Activated naive CD4-positive, alpha-beta T cell treated with anti-CD3 and anti-CD28 coated beads, Interleukin-2, amount 10 ng/mL, durations not matched to agents 7 days and 5 days (primary cell): ENCODE results near the gene DOK5.
A peak's percentile ranks its signal among the peaks of the same experiment; 100 is the strongest.

Experiments
- CTCF ChIA-PET: fragments of 350-600 bp; sonication (Branson Sonifier 250); formaldehyde crosslinking; loops from one replicate; lab custom pipeline; 2021; ENCODE audit warnings: antibody characterized with exemption; lab: Charles Lee
- DNase-seq: peaks from one replicate; pipeline ENCODE4 v3.0.0-alpha.2; 2020
- H3K27ac Mint-ChIP-seq: one replicate; pipeline ENCODE4 v1.8.0; 2021; ENCODE audit warnings: mild to moderate bottlenecking, moderate library complexity, mixed read lengths
- H3K27me3 Mint-ChIP-seq: one replicate; pipeline ENCODE4 v1.8.0; 2021; ENCODE audit warnings: mild to moderate bottlenecking, mixed read lengths
- H3K36me3 Mint-ChIP-seq: one replicate; pipeline ENCODE4 v1.8.0; 2021; ENCODE audit warnings: mixed read lengths
- H3K4me1 Mint-ChIP-seq: one replicate; pipeline ENCODE4 v1.8.0; 2021; ENCODE audit warnings: mixed read lengths
- H3K4me3 Mint-ChIP-seq: one replicate; pipeline ENCODE4 v1.8.0; 2021; ENCODE audit warnings: mild to moderate bottlenecking, moderate library complexity, mixed read lengths
- H3K9me3 Mint-ChIP-seq: one replicate; pipeline ENCODE4 v1.8.0; 2021; ENCODE audit warnings: mixed read lengths

The DOK5 gene

DNA sequence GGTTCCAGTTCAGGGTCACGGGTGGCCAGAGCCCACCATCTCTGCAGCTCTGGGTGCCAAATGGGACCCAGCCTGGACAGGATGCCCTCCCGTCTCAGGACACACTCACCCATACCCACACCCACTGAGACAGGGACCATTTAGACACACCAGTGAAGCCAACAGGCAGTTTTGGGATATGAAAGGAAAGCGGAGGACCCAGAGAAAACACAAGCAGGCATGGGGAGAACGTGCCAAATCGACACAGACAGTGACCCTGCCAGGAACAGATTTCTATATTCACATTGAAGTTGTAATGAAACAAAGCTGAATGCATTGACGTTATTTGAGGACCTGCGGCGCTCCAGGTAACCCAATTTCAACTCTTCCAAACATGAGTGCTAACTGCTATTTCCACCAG is 164.5 kb downstream of the DOK5 start:
- Mint-ChIP-seq H3K9me3 (no peaks in the 10 kb centered on the region), H3K27me3 (no peaks in the 10 kb centered on the region), H3K27ac (no peak overlapping the region), H3K36me3 (no peaks in the 10 kb centered on the region), H3K4me1 (no peaks in the 10 kb centered on the region), H3K4me3 (no peak overlapping the region)
- no peak for DNase-seq
- CTCF ChIA-PET = no interaction called here

- CTCF ChIA-PET = interaction anchor here (1.0 kb wide), 1 partner anchor 441 kb away, joined by 4 read pairs; no protein-coding TSS in a partner anchor
- no peaks in the 10 kb centered on the region for H3K36me3 Mint-ChIP-seq
Observed at GRCh38 chr20:54640800-54641199, 165.4 kb downstream of the DOK5 start.

GRCh38 chr20:54642864-54643667 is 167.7 kb downstream of the DOK5 start:
- DNase-seq = no peak
- no peaks in the 10 kb centered on the region for H3K36me3 Mint-ChIP-seq
- no peaks in the 10 kb centered on the region for H3K27me3 Mint-ChIP-seq
- CTCF ChIA-PET = interaction anchor here (0.6 to 1.3 kb wide), 4 partner anchors 9 to 546 kb away, joined by 3 to 4 read pairs (median 3); no protein-coding TSS in a partner anchor
- H3K4me1 Mint-ChIP-seq = no peaks in the 10 kb centered on the region
- H3K27ac Mint-ChIP-seq = no peak overlapping the region
- H3K9me3 Mint-ChIP-seq = no peaks in the 10 kb centered on the region
- no peak overlapping the region for H3K4me3 Mint-ChIP-seq

More at GRCh38 chr20:54640800-54641199, 165.4 kb downstream of the DOK5 start:
- H3K27ac Mint-ChIP-seq = no peak overlapping the region
- H3K27me3 Mint-ChIP-seq = no peaks in the 10 kb centered on the region
- no peak overlapping the region for H3K4me3 Mint-ChIP-seq
- no peak for DNase-seq
- H3K9me3 Mint-ChIP-seq = no peaks in the 10 kb centered on the region
- no peaks in the 10 kb centered on the region for H3K4me1 Mint-ChIP-seq

- no peak overlapping the region for H3K4me3 Mint-ChIP-seq
- CTCF ChIA-PET = interaction anchor here (0.6 to 1.3 kb wide), 4 partner anchors 9 to 547 kb away, joined by 3 to 4 read pairs (median 3); no protein-coding TSS in a partner anchor
Observed at GRCh38 chr20:54643761-54644160, 168.4 kb downstream of the DOK5 start.

DNA sequence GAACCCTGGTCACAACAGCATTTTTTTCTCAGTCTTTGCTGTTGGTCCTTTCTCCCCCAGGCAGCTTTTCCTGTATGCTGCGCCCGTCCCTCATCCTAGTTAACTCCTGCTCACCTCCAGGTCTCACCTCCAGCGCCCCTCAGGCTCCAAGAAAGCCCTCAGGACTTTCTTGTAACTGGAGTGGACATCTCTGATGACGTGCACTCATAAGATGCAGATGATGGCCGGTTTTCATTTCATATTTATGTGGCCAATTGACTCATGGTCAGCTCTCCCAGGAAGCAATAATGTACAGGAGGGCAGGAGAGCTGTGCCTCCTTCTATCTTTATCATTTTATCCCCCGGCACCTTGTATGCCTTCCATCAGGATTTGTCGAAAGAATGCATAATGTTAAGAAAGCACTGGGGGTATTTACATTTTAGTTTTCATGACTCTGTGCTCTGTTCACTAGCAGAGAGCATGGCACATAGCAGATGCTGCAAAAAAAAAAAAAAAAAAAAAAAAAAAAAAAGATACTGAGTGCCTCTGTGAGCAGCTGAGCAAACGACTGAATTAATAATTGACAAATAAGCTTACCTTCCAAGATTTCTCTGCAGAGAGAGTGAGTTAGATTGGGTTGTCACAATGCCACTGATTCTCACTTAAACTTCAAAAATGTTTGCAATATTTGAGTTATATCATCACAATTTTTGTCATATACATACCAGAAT is 170.2 kb downstream of the DOK5 start:
- no peaks in the 10 kb centered on the region for H3K4me1 Mint-ChIP-seq
- DNase-seq = no peak
- no peaks in the 10 kb centered on the region for H3K27me3 Mint-ChIP-seq
- H3K36me3 Mint-ChIP-seq = no peaks in the 10 kb centered on the region
- H3K9me3 Mint-ChIP-seq = no peaks in the 10 kb centered on the region
- H3K4me3 Mint-ChIP-seq = no peak overlapping the region
- CTCF ChIA-PET = interaction anchor here (0.7 to 2.0 kb wide), 7 partner anchors 126 to 547 kb away, joined by 3 to 7 read pairs (median 4); no protein-coding TSS in a partner anchor
- H3K27ac Mint-ChIP-seq = no peak overlapping the region

More at GRCh38 chr20:54643761-54644160, 168.4 kb downstream of the DOK5 start:
- DNase-seq = no peak
- H3K9me3 Mint-ChIP-seq = no peaks in the 10 kb centered on the region
- no peak overlapping the region for H3K27ac Mint-ChIP-seq
- no peaks in the 10 kb centered on the region for H3K36me3 Mint-ChIP-seq
- H3K27me3 Mint-ChIP-seq = no peaks in the 10 kb centered on the region
- H3K4me1 Mint-ChIP-seq = no peaks in the 10 kb centered on the region

DNA sequence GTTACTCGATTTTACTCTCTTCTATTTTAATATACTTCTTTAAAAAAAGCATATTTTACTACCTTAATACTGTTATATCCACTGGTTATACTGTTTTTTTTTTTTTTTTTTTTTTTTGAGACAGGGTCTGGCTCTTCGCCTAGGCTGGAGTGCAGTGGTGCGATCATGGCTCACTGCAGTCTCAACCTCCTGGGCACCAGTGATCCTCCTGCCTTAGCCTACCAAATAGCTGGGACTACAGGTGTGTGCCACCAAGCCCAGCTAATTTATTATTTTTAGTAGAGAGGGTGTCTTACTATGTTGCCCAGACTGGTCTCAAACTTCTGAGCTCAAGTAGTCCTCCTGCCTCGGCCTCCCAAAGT is 170.7 kb downstream of the DOK5 start:
- Mint-ChIP-seq H3K4me1 (no peaks in the 10 kb centered on the region), H3K27me3 (no peaks in the 10 kb centered on the region), H3K4me3 (no peak overlapping the region), H3K9me3 (no peaks in the 10 kb centered on the region), H3K27ac (no peak overlapping the region), H3K36me3 (no peaks in the 10 kb centered on the region)
- CTCF ChIA-PET = interaction anchor here (0.6 to 2.8 kb wide), 10 partner anchors 126 to 550 kb away, joined by 3 to 15 read pairs (median 4); no protein-coding TSS in a partner anchor
- DNase-seq = no peak

GRCh38 chr20:54648421-54649142 is 173.2 kb downstream of the DOK5 start:
- no peaks in the 10 kb centered on the region for H3K4me1 Mint-ChIP-seq
- H3K36me3 Mint-ChIP-seq = no peaks in the 10 kb centered on the region
- no peak overlapping the region for H3K4me3 Mint-ChIP-seq
- H3K27ac Mint-ChIP-seq = no peak overlapping the region
- no peaks in the 10 kb centered on the region for H3K9me3 Mint-ChIP-seq
- no peaks in the 10 kb centered on the region for H3K27me3 Mint-ChIP-seq
- no peak for DNase-seq
- CTCF ChIA-PET = interaction anchor here (0.9 to 2.8 kb wide), 12 partner anchors 9 to 555 kb away, joined by 3 to 15 read pairs (median 4); no protein-coding TSS in a partner anchor

DNA sequence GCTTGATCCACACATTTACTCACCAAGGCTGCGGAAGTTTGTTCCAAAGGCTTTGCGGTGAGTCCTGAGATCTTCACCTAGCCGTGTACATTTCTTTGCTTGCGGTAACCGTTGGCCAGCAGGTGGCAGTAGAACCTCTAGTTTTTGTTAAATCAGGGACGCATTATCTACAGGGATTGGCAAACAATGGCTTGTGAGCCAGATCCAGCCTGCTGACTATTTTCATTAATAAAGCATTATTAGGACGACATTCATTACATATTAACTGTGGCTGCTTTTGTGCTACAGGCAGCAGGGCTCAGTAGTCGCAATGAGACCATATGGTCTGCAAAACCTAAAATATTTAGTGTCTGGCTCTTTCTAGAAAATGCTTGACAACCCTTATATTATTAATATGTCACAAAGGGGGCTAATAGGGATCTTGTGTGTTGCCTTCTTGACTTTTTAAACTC is 174.1 kb downstream of the DOK5 start:
- H3K27me3 Mint-ChIP-seq = no peaks in the 10 kb centered on the region
- H3K4me3 Mint-ChIP-seq = no peak overlapping the region
- no peaks in the 10 kb centered on the region for H3K36me3 Mint-ChIP-seq
- H3K27ac Mint-ChIP-seq = no peak overlapping the region
- H3K9me3 Mint-ChIP-seq = no peaks in the 10 kb centered on the region
- H3K4me1 Mint-ChIP-seq = no peaks in the 10 kb centered on the region
- DNase-seq = peak; percentile 74
- CTCF ChIA-PET = no interaction called here

DNA sequence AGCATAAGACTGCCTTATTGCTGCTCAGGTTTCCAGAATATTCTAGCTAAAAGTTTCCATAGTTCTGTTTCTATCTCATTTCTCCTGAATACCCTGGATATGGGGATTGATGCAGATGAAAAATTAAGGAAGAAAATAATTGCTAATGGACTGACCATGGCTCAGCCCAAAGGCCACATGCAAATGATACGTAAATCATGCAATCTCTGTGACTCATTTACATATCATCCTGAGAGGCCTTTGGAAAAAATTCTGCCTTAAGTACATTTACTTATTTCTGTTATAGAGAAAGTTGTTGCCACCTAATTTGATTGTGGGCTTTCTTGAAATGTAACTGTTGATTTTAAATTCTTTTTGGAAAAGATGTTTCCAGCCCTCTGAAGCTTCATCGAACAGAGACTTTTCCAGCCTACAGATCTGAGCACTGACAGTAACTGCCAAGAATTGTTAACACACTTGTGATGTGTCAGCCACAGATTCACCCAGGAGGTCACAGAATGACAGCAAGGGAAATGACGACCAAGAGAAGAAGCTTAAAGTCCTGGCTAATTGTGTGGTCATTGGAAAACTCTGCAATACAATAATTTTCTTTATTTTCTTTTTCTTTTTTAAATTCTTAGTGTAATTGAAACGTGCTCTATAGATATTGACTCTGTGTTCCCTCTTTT is 174.8 kb downstream of the DOK5 start:
- no peak overlapping the region for H3K4me3 Mint-ChIP-seq
- CTCF ChIA-PET = no interaction called here
- no peaks in the 10 kb centered on the region for H3K36me3 Mint-ChIP-seq
- H3K4me1 Mint-ChIP-seq = no peaks in the 10 kb centered on the region
- no peaks in the 10 kb centered on the region for H3K9me3 Mint-ChIP-seq
- no peak for DNase-seq
- no peaks in the 10 kb centered on the region for H3K27me3 Mint-ChIP-seq
- no peak overlapping the region for H3K27ac Mint-ChIP-seq

GRCh38 chr20:54651252-54651651 is 175.9 kb downstream of the DOK5 start:
- CTCF ChIA-PET = interaction anchor here (0.9 to 1.3 kb wide), 2 partner anchors 12 to 557 kb away, joined by 3 read pairs; no protein-coding TSS in a partner anchor
- H3K36me3 Mint-ChIP-seq = no peaks in the 10 kb centered on the region
- no peaks in the 10 kb centered on the region for H3K4me1 Mint-ChIP-seq
- no peak overlapping the region for H3K27ac Mint-ChIP-seq
- H3K9me3 Mint-ChIP-seq = no peaks in the 10 kb centered on the region
- DNase-seq = no peak
- H3K4me3 Mint-ChIP-seq = no peak overlapping the region
- no peaks in the 10 kb centered on the region for H3K27me3 Mint-ChIP-seq

DNA sequence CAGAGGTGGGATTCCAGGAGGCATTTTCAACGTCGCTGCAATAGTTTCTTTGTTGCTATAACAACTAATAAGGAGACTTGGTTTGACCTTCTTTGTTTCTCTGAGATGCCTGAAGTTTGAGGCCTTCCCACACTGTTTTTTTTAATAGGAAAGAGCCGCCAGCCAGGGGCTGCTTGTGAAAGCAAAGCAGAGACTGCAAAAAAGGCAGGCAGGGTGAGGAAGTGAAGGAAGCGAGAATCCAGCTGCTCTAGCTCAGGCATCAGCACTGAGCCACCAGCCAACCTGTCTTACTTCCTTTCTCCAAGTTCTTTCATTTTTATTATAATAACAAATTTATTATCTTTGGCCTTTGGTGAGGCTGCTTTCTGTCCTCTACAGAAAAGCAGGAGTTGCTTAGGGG is 179.1 kb downstream of the DOK5 start:
- H3K4me3 Mint-ChIP-seq = no peak overlapping the region
- no peak for DNase-seq
- CTCF ChIA-PET = no interaction called here
- no peak overlapping the region for H3K27ac Mint-ChIP-seq
- H3K9me3 Mint-ChIP-seq = no peaks in the 10 kb centered on the region
- H3K27me3 Mint-ChIP-seq = no peaks in the 10 kb centered on the region
- no peaks in the 10 kb centered on the region for H3K36me3 Mint-ChIP-seq
- no peaks in the 10 kb centered on the region for H3K4me1 Mint-ChIP-seq

DNA sequence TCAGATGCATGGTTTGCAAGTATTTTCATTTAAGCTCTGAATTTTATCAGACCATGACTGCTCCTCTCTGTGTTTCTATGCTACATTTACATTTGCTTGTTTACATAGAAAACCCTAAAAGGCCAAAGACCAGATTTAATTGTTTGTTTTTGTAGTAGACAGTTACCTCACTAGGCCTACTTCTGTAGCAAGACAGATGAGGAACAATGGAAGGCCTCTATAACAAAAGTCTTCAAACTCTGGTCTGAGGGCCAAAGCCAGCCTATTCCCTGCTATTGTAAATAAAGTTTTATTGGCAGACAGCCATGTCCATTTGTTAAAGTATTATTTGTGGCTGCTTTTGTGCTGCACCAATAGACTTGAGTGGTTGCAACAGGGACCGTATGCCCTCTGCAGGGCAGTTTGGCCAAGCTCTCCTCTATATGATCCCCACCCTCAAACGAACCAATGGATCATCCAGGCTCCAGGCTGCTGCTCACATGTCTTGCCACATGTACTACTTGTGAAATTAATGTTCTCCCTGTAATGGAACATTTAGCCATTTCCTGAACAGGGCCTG is 182.0 kb downstream of the DOK5 start:
- no peak for DNase-seq
- no peaks in the 10 kb centered on the region for H3K4me1 Mint-ChIP-seq
- no peaks in the 10 kb centered on the region for H3K9me3 Mint-ChIP-seq
- H3K27ac Mint-ChIP-seq = no peak overlapping the region
- CTCF ChIA-PET = interaction anchor here (2.5 kb wide), 1 partner anchor 10 kb away, joined by 11 read pairs; no protein-coding TSS in a partner anchor
- no peak overlapping the region for H3K4me3 Mint-ChIP-seq
- no peaks in the 10 kb centered on the region for H3K27me3 Mint-ChIP-seq
- no peaks in the 10 kb centered on the region for H3K36me3 Mint-ChIP-seq

DNA sequence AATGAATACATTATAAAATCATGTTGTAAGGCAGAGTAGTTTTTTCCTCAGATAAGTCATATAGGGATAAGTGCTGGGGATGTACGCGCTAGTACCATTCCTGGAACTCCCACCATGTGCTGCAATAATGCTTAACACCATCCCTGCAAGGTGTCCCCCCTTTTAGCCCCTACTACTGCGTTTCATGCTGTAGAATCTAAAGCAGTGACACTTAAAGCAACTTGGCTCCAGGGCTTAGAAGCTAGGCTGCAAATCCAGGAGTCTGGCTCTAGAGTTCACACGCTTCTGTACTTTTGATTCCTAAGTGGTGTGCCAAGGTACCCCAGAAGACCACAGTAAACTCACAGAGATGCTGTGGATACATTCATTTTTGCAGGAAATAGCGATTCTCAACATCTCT is 183.1 kb downstream of the DOK5 start:
- no peaks in the 10 kb centered on the region for H3K9me3 Mint-ChIP-seq
- H3K27me3 Mint-ChIP-seq = no peaks in the 10 kb centered on the region
- CTCF ChIA-PET = interaction anchor here (2.5 kb wide), 1 partner anchor 11 kb away, joined by 11 read pairs; no protein-coding TSS in a partner anchor
- no peaks in the 10 kb centered on the region for H3K4me1 Mint-ChIP-seq
- no peaks in the 10 kb centered on the region for H3K36me3 Mint-ChIP-seq
- DNase-seq = no peak
- H3K4me3 Mint-ChIP-seq = no peak overlapping the region
- H3K27ac Mint-ChIP-seq = no peak overlapping the region
